OCI-LY7 (cell line): ENCODE data around the gene DNAJC7. TPM values are rescaled to one million over a fixed set of nuclear protein-coding genes. Genes with fewer than 3 reads are reported as not detected.

ENCODE experiments used
- BruUV-seq: library from RNA; stranded (reverse); fragments of 400-500 nt; replicated peaks from 2 replicates; lab custom pipeline; 2021; lab: Mats Ljungman, UMichigan
- CTCF ChIA-PET: fragments of 300-600 bp; sonication (Branson Sonifier 250); formaldehyde crosslinking; loops from one replicate; lab custom pipeline; 2022; ENCODE audit warnings: antibody characterized with exemption; ENCODE audit not compliant: unreplicated experiment; lab: Charles Lee
- POLR2A ChIA-PET: fragments of 300-600 bp; sonication (Branson Sonifier 250); formaldehyde crosslinking; loops from one replicate; lab custom pipeline; 2022; ENCODE audit warnings: antibody characterized with exemption; lab: Charles Lee
- DNase-seq: peaks from one replicate; pipeline ENCODE4 v3.0.0-alpha.2; 2015; ENCODE audit warnings: low spot score
- H2AFZ ChIP-seq: fragments of 200-600 bp; sonication (generic), shearing (Covaris generic); 2 replicates; pipeline ENCODE4 v1.6.1; 2014; ENCODE audit warnings: mild to moderate bottlenecking, antibody characterized with exemption, low read length, moderate library complexity
- H3K27ac ChIP-seq: fragments of 200-600 bp; sonication (generic); 2 replicates; pipeline ENCODE4 v1.5.1; 2014; ENCODE audit warnings: mixed run types, low read depth, mild to moderate bottlenecking, moderate library complexity, low read length, inconsistent platforms; ENCODE audit not compliant: poor library complexity, severe bottlenecking
- H3K36me3 ChIP-seq: fragments of 200-600 bp; sonication (generic); 2 replicates; pipeline ENCODE4 v1.6.1; 2014; ENCODE audit warnings: mild to moderate bottlenecking, antibody characterized with exemption, low read length, moderate library complexity, mixed read lengths; ENCODE audit not compliant: insufficient read depth
- H3K4me1 ChIP-seq: fragments of 200-600 bp; sonication (generic); 2 replicates; pipeline ENCODE4 v1.5.1; 2014; ENCODE audit warnings: mild to moderate bottlenecking, low read length; ENCODE audit not compliant: insufficient read depth, poor library complexity, severe bottlenecking
- H3K4me2 ChIP-seq: fragments of 200-600 bp; sonication (generic); 2 replicates; pipeline ENCODE4 v1.6.1; 2014; ENCODE audit warnings: mild to moderate bottlenecking, low read length
- H3K4me3 ChIP-seq: fragments of 200-600 bp; sonication (generic); 2 replicates; pipeline ENCODE4 v1.5.1; 2014; ENCODE audit warnings: mild to moderate bottlenecking, low read depth, low read length; ENCODE audit not compliant: poor library complexity, severe bottlenecking
- H3K79me2 ChIP-seq: fragments of 200-600 bp; sonication (generic); 2 replicates; pipeline ENCODE4 v1.6.1; 2016; ENCODE audit warnings: low read depth, mild to moderate bottlenecking, low read length, moderate library complexity, mixed read lengths; ENCODE audit not compliant: insufficient read depth
- H3K9me2 ChIP-seq: fragments of 200-600 bp; sonication (generic); 2 replicates; pipeline ENCODE4 v1.6.1; 2016; ENCODE audit warnings: mild to moderate bottlenecking, low read length, mixed read lengths; ENCODE audit not compliant: insufficient read depth
- H3K9me3 ChIP-seq: fragments of 200-600 bp; sonication (generic); 2 replicates; pipeline ENCODE4 v1.6.1; 2014; ENCODE audit warnings: mild to moderate bottlenecking, mixed run types, low read length, mixed read lengths
- H4K20me1 ChIP-seq: fragments of 200-600 bp; sonication (generic); 2 replicates; pipeline ENCODE4 v1.6.1; 2014; ENCODE audit warnings: mild to moderate bottlenecking, antibody characterized with exemption, low read length, moderate library complexity, mixed read lengths; ENCODE audit not compliant: insufficient read depth
- EZH2phosphoT487 ChIP-seq: fragments of 200-600 bp; sonication (generic); IDR thresholded peaks from 2 replicates; pipeline ENCODE4 v1.6.1; 2018; ENCODE audit warnings: low read depth, borderline replicate concordance, mild to moderate bottlenecking, mixed run types, antibody characterized with exemption, low read length, moderate library complexity, mixed read lengths
- intact Hi-C: fragments of 100-400 bp; cut with micrococcal nuclease; formaldehyde crosslinking; loops from one replicate; pipeline ENCODE4 v1.10.0; 2022; ENCODE audit not compliant: unreplicated experiment
- total RNA-seq, 2 experiments: library from RNA; depleted of rRNA in 1 of 2; stranded (reverse); fragments of >200 nt in 1 of 2; shearing (Covaris generic) in 1 of 2; gene quantifications; 2 replicates each; pipeline ENCODE4 v1.2.3, GENCODE V29; 2014 to 2022
- TF ChIP-seq, protein P1 (sequence below): fragments of 200-600 bp; sonication (generic); conservative IDR thresholded peaks from 2 replicates; pipeline ENCODE4 v1.5.1; 2014; ENCODE audit warnings: mild to moderate bottlenecking, antibody characterized with exemption, low read length, moderate library complexity, mixed read lengths

DNAJC7 gene
- total RNA-seq, 2 experiments from 2014 or later, result 76.4 to 124 TPM

DNA sequence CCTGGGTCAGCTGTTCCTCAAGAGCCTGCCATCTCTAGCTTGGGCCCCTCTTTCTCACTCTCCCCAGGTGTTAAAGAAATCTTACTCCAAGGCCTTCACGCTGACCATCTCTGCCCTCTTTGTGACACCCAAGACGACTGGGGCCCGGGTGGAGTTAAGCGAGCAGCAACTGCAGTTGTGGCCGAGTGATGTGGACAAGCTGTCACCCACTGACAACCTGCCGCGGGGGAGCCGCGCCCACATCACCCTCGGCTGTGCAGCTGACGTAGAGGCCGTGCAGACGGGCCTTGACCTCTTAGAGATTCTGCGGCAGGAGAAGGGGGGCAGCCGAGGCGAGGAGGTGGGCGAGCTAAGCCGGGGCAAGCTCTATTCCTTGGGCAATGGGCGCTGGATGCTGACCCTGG lies 43.8 kb downstream of the DNAJC7 start:
- ChIA-PET POLR2A (no interaction called here), CTCF (no interaction called here)
- Histone ChIP-seq H3K9me3 (no peaks in the 10 kb centered on the region), H3K79me2 (no peaks in the 10 kb centered on the region), H2AFZ (no peak overlapping the region), H3K9me2 (no peaks in the 10 kb centered on the region), H3K36me3 (peaks cover 93% of the 10 kb centered on the region), H3K4me1 (no peaks in the 10 kb centered on the region), H3K27ac (no peak overlapping the region), H4K20me1 (no peaks in the 10 kb centered on the region), H3K4me2 (no peak overlapping the region; the same call in 1 of the 2 replicates), H3K4me3 (no peak overlapping the region)
- no peak for DNase-seq
- intact Hi-C loops, result no loop called here
- BruUV-seq, result no TSS peak
- TF ChIP-seq, protein P1, sequence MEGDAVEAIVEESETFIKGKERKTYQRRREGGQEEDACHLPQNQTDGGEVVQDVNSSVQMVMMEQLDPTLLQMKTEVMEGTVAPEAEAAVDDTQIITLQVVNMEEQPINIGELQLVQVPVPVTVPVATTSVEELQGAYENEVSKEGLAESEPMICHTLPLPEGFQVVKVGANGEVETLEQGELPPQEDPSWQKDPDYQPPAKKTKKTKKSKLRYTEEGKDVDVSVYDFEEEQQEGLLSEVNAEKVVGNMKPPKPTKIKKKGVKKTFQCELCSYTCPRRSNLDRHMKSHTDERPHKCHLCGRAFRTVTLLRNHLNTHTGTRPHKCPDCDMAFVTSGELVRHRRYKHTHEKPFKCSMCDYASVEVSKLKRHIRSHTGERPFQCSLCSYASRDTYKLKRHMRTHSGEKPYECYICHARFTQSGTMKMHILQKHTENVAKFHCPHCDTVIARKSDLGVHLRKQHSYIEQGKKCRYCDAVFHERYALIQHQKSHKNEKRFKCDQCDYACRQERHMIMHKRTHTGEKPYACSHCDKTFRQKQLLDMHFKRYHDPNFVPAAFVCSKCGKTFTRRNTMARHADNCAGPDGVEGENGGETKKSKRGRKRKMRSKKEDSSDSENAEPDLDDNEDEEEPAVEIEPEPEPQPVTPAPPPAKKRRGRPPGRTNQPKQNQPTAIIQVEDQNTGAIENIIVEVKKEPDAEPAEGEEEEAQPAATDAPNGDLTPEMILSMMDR, result no peak
- TF ChIP-seq EZH2phosphoT487, result no peak

DNA sequence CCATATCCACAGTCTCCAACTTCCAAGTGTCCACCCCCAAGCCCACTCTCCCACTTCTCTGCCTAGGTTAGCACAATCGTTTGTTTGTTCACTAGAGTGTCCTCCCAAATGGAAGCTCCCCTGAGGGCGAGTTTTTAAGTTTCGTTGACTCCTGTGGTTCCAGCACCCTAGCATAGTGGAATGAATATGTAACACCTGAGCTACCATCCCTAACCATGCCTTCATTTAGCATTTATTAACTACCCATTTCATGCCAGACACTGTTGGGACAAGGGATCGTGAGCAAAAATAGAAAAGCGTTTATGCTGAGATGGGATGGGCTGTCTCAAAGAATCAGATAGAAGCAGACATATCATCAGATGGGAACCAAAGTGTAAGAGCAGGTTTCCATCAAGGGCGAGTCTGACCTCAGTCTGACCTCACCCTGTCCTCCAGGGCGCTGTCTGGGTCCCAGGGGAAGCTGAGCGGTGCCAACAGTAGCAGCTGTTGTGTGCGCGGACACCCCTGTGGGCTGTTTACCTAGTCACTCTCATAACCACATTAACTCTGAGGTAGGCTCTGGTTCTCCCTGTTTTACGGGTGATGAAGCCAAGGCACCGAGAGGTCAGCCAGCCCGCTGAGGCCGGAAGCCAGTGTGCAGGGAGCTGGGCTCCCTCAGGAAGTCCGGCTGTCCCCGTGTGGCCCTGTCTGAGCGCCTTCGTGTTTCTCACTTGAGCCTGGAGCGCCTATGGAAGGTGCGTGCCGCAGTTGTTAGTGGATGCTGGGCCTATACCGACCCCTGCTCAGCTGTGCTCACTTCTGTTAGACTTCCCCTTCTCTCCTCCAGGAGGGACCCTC lies 44.5 kb downstream of the DNAJC7 start:
- Histone ChIP-seq H3K9me2 (no peaks in the 10 kb centered on the region), H3K4me3 (no peak overlapping the region), H3K27ac (no peak overlapping the region), H2AFZ (no peak overlapping the region), H3K9me3 (no peaks in the 10 kb centered on the region), H4K20me1 (no peaks in the 10 kb centered on the region), H3K4me1 (peaks cover 1% of the 10 kb centered on the region), H3K4me2 (no peak overlapping the region; the same call in 1 of the 2 replicates), H3K36me3 (peaks cover 87% of the 10 kb centered on the region), H3K79me2 (peaks cover under 1% of the 10 kb centered on the region; the same call in 1 of the 2 replicates)
- no TSS peak for BruUV-seq
- ChIA-PET POLR2A (interaction anchor here (0.7 kb wide), 1 partner anchor 17 kb away, joined by 3 read pairs; no protein-coding TSS in a partner anchor), CTCF (no interaction called here)
- TF ChIP-seq EZH2phosphoT487, result no peak
- TF ChIP-seq, protein P1, result no peak
- intact Hi-C loops, result no loop called here
- no peak for DNase-seq
